HG03442 (cell line): ENCODE data around the gene ATP6V1G3.
"Not testable (repeated sequence)": the region's sequence is repeated elsewhere in the genome, so short reads cannot be mapped to it uniquely, and the experiment has no call there.

Source experiments
- ATAC-seq: cut with Tn5 transposase; IDR thresholded peaks from one replicate; pipeline ENCODE4 v1.9.1; 2021; ENCODE audit warnings: mild to moderate bottlenecking, moderate library complexity; ENCODE audit not compliant: unreplicated experiment

The ATP6V1G3 gene, protein sequence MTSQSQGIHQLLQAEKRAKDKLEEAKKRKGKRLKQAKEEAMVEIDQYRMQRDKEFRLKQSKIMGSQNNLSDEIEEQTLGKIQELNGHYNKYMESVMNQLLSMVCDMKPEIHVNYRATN

GRCh38 chr1:198540580-198540979 is at the start of gene ATP6V1G3:
TSS of gene ATP6V1G3 (minus strand) at chr1:198540680. CDS start at chr1:198540650, 30 bp downstream.
- ATAC-seq = no peak

GRCh38 chr1:198588845-198589244 is 48.4 kb upstream of the ATP6V1G3 start:
- no peak for ATAC-seq

- ATAC-seq = no peak
Measured at GRCh38 chr1:198584163-198584562, 43.7 kb upstream of the ATP6V1G3 start.

DNA sequence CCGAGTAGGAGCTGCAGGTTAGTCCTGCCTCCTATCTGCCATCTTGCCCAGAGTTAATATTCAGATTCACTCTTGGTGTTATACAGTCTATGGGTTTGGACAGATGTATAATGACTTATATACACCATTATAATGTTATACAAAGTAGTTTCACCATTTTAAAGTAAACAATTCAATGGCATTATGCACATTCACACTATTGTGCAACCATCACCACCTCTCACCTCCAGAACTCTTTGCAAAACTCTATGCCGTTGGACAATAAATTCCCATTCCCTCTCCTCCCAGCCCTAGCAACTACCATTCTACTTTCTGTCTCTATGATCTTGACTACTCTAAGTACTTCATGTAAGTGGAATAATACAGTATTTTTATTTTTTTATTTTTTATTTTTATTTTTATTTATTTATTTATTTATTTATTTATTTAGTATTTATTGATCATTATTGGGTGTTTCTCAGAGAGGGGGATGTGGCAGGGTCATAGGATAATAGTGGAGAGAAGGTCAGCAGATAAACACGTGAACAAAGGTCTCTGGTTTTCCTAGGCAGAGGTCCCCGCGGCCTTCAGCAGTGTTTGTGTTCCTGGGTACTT is 42.8 kb upstream of the ATP6V1G3 start:
- not testable (repeated sequence) for ATAC-seq

DNA sequence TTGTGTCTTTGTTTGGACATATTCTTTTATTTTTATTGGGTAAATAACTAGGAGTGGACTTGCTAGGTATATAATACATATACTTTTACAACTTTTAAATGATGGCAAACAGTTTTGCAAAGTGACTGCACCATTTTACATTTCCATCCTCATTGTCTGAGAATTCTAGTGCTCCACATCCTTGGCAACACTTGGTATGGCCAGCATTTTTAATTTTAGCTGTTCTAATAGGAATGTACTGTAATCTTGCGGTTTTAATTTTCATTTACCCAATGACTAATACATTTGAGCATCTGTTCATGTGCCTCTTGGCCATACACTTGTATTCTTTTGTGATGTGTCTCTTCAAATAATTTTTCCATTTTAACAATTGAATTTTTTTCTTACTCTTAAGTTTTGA is 37.0 kb upstream of the ATP6V1G3 start:
- ATAC-seq = no peak

GRCh38 chr1:198575798-198576641 is 35.5 kb upstream of the ATP6V1G3 start:
- peak; percentile 80 for ATAC-seq

GRCh38 chr1:198575292-198575691 is 34.8 kb upstream of the ATP6V1G3 start:
- no peak for ATAC-seq

GRCh38 chr1:198574325-198574724 is 33.8 kb upstream of the ATP6V1G3 start:
- ATAC-seq = no peak

DNA sequence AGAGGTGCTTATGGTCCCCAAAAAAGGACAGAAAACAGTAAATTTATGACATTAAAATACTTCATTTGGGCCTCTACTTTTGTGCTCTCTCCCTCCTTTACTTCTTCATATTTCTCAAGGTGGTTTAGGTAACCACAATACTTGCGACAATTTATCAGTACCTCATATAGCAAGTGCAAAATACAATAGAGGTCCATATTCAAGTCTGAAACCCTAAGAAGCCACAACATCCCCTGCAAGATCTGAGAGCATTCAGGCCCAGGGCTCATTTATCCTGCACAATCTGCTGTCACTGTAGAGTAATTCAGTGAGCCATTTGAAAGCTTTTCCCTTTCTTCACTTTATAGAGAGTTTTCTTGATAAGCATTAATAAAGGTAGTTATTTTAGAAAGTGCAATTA is 24.2 kb upstream of the ATP6V1G3 start:
- ATAC-seq = no peak

DNA sequence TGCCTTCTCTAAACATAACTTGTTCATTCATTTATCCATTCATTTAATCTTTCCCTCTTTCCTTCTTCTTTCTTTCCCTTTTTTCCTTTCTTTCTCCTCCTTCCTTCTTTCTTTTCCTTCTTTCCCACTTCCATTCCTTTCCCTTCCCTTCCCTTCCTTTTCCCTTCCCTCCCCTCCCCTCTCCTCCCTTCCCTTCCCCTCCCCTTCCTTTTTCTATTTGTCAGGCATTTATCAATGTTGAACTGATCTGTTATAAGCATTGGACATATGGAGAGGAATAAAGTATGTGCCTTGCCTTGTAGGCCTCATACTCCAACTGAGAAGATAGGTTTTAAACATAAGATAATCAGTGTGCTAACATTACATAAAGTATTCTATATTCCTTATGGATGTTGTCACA is 23.7 kb upstream of the ATP6V1G3 start:
- no peak for ATAC-seq

GRCh38 chr1:198563583-198563982 is 23.1 kb upstream of the ATP6V1G3 start:
- ATAC-seq = no peak

- ATAC-seq = no peak
Measured at GRCh38 chr1:198560161-198560560, 19.7 kb upstream of the ATP6V1G3 start.

GRCh38 chr1:198559362-198559761 is 18.9 kb upstream of the ATP6V1G3 start:
- no peak for ATAC-seq

DNA sequence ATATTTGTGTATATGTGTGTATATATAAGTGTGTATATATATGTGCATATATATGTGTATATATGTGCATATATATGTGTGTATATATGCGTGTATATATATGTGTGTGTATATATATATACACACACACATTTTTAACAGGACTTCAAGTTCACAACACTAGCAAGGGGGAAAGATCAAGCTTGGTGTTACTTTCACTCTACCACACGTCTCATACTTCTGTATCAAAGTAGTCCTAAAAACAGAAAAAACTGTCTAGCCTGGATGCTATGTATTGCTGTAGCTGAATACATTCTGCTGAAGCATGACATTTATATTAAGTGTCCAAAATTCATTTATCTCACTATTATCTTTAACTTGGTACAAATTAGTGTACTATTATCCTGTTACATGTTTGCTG is 17.9 kb upstream of the ATP6V1G3 start:
- no peak for ATAC-seq

DNA sequence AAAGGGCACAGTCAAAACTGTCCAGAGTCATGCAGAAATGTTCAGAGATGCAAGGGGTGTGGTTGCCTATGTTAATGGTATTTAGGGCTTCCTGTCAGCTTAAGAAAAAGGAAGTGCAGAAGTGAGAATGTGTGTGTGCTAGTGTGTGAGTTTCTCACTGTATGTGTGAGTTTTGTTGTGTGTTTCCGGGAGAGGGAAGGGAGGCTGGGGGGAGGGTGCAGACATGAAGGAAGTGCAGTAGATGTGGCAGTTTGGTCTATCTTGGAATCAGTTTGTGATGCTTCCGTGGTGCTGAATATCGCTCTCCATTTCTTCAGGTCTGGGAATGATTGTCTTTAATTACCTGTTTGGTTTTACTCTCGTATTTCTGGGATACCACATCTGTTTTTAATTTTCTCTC is 16.5 kb upstream of the ATP6V1G3 start:
- peak; percentile 85 for ATAC-seq

GRCh38 chr1:198552668-198553416 is 12.4 kb upstream of the ATP6V1G3 start:
- ATAC-seq = no peak

DNA sequence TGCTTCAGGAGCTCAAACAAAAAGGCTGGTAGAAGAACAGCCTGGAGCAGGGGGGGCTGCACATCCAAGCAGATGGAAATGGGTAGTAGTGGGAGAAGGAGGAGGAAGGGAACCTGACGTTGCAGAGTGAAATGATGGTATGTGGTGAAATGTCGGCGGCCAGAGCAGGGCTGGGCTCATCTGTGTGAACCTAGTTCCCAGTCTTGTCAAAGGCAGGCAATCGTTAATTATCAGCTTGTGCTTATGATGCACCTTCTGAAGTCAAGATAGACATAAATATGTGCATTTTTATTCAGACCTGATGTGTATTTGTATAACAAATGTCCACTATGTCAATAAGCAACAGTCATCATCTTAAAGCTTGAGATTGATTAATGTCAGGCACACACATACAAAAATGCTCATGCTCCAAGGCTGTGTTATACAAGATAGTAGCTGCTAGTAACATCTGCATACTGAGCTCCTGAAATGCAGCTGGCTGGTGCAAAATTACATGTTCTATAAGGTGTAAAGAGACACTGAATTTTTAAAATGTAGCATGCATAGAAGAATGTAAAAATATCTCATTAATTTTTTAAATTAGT is 10.6 kb upstream of the ATP6V1G3 start:
- ATAC-seq = no peak

- ATAC-seq = peak; percentile 94
Measured at GRCh38 chr1:198549866-198550265, 9.4 kb upstream of the ATP6V1G3 start.

GRCh38 chr1:198548890-198549289 is 8.4 kb upstream of the ATP6V1G3 start:
- ATAC-seq = no peak

DNA sequence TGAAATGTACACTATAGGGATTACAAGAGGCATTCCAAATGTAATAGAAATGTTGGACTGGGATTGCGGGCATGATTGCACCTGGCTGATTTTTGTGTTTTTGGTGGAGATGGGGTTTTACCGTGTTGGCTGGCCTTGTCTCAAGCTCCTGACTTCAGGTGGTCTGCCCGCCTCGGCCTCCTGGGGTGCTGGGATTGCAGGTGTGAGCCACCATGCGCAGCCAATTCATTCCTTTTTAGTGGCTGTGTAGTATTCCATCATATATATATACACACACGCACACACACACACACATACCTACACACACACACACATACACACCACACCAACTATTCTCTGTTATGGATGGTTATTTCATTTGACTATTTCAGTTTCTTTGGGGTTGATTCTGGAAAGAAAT is 4.7 kb upstream of the ATP6V1G3 start:
- no peak for ATAC-seq

DNA sequence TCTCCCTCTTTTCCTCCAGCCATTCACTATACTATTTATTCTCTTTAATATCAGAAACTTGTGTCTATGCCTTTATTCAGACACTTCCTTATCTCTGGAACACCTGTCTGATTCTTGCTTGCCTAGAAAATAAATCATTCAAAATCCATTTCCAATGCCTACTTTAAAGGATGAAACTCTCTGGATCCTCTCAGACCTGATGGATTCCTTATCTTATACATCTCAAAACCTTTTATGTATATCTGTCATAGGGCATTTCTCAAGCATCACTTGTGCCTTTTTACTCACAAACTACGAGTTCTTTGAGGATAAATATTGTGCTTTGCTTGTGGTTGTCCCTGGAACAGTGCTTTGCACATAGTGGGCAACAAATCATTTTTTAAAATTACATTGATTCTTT is 3.8 kb upstream of the ATP6V1G3 start:
- ATAC-seq = no peak
